GM10266 (cell line): Measurements from ENCODE around the gene C1orf21.

Experiments
- DNase-seq: peaks from one replicate; pipeline ENCODE4 v3.0.0; 2012; ENCODE audit errors: extremely low spot score
- CTCF ChIP-seq: IDR thresholded peaks from 2 replicates; pipeline ENCODE4 v1.5.1; 2012; ENCODE audit warnings: mild to moderate bottlenecking, low read depth; ENCODE audit not compliant: control insufficient read depth, insufficient read depth; ENCODE audit errors: missing control alignments

The C1orf21 gene

DNA sequence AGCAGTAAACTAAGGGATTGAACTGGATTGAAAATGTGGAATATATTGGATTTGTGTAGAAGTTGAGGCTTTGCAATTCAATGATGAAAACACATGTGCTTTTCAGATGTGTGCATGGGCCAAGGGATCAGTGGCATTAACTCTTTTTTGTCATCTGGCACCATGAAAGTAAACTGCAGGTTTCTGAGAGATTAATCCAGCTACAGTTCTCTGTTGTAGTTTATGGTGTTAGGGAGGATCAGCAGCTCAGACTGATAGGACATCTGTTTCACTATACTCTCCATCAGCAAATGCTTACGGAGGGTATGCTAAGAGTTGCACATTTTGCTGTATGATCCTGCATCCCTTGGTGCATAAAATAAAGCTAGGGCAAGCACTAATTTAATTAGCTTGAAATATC, 82.6 kb downstream of the C1orf21 start:
- TF ChIP-seq CTCF: no peak
- no peak for DNase-seq

DNA sequence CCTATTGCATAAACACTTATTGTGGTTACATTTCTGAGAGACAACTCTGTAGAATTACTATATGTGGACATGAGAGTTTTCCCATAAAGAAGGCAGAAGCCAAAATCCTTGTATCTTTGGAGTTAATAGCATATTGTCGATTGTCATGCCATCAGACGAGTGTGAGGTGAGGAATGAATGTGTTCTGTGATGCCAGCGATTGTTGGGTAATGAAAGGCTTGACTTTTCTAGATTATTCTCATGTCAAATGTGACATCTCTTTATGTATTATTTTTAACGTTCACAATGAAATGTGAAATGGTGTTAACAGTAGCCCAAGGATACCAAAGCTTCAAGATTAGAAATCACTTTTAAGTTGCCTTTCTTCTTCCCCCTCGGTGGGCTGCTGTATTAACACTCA, 84.9 kb downstream of the C1orf21 start:
- no peak for TF ChIP-seq CTCF

GRCh38 chr1:184472136-184472535, 85.3 kb downstream of the C1orf21 start:
- no peak for DNase-seq
- no peak for TF ChIP-seq CTCF

More for the DNA sequence above, 84.9 kb downstream of the C1orf21 start:
- no peak for DNase-seq

DNA sequence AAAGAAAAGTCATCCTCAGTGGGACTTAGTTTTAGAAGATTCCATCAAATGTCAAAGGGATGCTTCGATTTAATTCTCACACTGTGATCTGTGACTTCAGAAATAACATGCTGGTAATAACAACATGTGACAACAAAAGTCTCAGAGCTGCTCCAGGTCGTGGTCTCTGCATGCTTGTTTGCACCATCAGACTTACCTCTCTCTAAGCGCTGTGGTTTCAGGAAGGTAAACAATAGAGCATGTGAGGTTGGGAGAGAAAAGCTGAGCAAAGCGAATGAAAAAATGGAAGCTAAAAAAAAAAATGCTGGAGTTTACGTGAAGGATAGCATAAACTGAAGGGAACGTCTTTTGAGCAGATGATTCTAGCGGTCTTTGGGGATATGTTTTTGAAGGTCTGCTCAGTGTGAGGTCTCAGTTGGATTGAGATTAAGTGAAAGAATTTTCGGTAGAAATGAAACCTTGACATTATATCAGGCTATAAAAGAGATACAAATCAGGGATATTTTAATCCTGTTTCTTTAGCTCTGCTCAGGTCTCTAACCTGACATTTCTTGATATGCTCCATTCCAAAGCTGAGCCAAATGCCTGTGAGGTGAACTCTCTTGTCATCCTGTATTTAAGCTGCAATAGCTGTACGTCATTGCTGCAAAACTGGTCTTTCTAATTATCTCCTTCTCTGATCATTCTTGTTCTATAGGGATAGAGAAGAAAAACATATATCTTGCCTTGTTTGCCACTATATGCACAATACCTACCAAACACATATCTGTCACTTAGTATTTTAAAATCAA, 86.5 kb downstream of the C1orf21 start:
- no peak for TF ChIP-seq CTCF
- no peak for DNase-seq

DNA sequence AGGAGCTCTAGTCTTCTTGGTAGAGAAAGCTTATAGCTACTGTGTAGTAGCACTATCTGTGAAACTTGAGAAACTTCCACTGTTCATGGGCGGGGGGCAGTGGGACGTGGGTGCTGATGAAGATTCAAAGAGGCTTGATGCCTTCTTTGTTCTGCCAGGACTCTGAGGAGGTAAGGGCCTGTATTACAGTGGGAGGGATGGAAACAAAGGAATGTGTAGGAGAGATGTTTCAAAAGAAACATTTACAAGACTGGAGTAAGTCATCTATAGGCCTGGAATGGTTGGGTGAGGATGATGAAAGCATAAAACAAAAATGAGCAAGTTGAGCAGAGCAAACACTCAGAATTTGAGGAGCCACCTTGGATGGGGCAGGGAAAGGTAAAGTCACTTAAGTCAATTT, 89.4 kb downstream of the C1orf21 start:
- no peak for TF ChIP-seq CTCF
- no peak for DNase-seq

GRCh38 chr1:184479435-184480167, 92.8 kb downstream of the C1orf21 start:
- DNase-seq: no peak
- TF ChIP-seq CTCF: no peak

DNA sequence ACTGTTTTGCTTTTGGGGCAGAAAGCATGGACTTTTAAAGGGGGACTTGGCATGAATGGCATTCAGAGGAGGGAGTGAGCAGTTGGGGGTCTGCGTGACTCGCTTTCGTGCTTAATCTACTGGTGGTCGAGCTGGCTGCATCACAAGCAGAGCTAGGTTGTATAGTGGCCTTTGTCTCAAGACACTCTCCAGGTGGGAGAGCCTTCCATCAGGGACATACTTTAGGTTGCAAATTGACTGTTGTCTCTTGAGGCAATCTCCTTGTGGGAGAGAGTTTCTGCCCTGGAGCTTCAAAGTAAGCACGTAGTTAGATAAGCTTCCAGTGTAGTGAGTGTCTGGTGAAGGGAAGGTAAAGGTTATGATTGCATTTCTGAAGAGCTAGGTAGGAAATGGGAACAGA, 93.9 kb downstream of the C1orf21 start:
- no peak for DNase-seq
- no peak for TF ChIP-seq CTCF
